ENCODE data around the gene ZNG1F. TPM values are rescaled to one million over a fixed set of nuclear protein-coding genes. Genes with fewer than 3 reads are reported as not detected.
"Not testable (repeated sequence)": the region's sequence is repeated elsewhere in the genome, so short reads cannot be mapped to it uniquely, and the experiment has no call there.

ZNG1F gene
- total RNA-seq, 2 experiments from 2014 or later, result 7.3 to 11.8 TPM

- DNase-seq; CTCF ChIA-PET; H3K4me1 Mint-ChIP-seq; H3K4me3 Mint-ChIP-seq; H3K27ac Mint-ChIP-seq; POLR2A ChIA-PET; H3K36me3 Mint-ChIP-seq (ENCODE audit: low read depth); H3K27me3 Mint-ChIP-seq; H3K9me3 Mint-ChIP-seq (ENCODE audit: low read depth); ATAC-seq; intact Hi-C loops (cut with DNase I, micrococcal nuclease): not testable (repeated sequence)
Observed at GRCh38 chr9:41150116-41150515, 39.0 kb downstream of the ZNG1F start.

- DNase-seq; H3K27ac Mint-ChIP-seq; CTCF ChIA-PET; intact Hi-C loops (cut with DNase I, micrococcal nuclease); H3K27me3 Mint-ChIP-seq; POLR2A ChIA-PET; H3K9me3 Mint-ChIP-seq (ENCODE audit: low read depth); H3K4me3 Mint-ChIP-seq; ATAC-seq; H3K36me3 Mint-ChIP-seq (ENCODE audit: low read depth); H3K4me1 Mint-ChIP-seq: not testable (repeated sequence)
Observed at GRCh38 chr9:41141878-41142277, 47.2 kb downstream of the ZNG1F start.

- CTCF ChIA-PET; H3K9me3 Mint-ChIP-seq (ENCODE audit: low read depth); H3K4me1 Mint-ChIP-seq; DNase-seq; H3K27me3 Mint-ChIP-seq; intact Hi-C loops (cut with DNase I, micrococcal nuclease); ATAC-seq; H3K27ac Mint-ChIP-seq; H3K4me3 Mint-ChIP-seq; POLR2A ChIA-PET; H3K36me3 Mint-ChIP-seq (ENCODE audit: low read depth): not testable (repeated sequence)
Observed at GRCh38 chr9:41128581-41128980, 60.5 kb downstream of the ZNG1F start, which contains the start of gene FOXD4L6. FOXD4L6 (minus strand) TSS chr9:41128681; CDS start chr9:41128383, 298 bp downstream.

GRCh38 chr9:41126746-41127446, 62.2 kb downstream of the ZNG1F start:
- DNase-seq; H3K4me3 Mint-ChIP-seq; H3K27me3 Mint-ChIP-seq; CTCF ChIA-PET; H3K4me1 Mint-ChIP-seq; H3K9me3 Mint-ChIP-seq (ENCODE audit: low read depth); POLR2A ChIA-PET; intact Hi-C loops (cut with DNase I, micrococcal nuclease); H3K27ac Mint-ChIP-seq; H3K36me3 Mint-ChIP-seq (ENCODE audit: low read depth); ATAC-seq: not testable (repeated sequence)

GRCh38 chr9:41125936-41126335, 63.2 kb downstream of the ZNG1F start:
- DNase-seq, result not testable (repeated sequence)

DNA sequence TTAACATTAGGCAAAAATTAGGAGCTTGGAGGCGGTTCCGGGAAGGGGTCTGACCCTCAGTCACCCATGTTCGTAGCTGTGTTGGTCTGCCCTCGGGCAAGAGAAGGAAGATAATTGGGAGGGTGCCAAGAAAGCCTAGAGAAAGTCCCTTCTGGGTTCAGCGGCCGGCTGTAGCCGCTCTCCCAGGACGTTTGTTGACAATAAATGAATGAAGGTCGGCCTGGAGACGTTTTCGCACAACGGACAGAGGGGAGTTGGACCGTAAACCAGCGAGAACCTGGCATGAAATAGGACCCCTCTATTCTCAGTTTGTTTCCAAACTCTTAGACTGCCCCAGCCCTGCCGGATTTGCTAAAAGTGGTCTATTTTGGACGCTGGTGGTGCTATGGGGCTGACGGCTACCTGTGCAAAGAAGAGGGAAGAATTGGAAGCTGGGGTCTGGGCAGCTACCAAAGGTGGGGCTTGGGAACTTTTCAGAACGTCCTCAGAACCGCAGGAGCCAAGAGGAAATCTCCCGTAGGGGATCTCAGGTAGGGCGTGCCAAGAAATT, 63.9 kb downstream of the ZNG1F start:
- H3K27ac Mint-ChIP-seq; POLR2A ChIA-PET; DNase-seq; H3K9me3 Mint-ChIP-seq (ENCODE audit: low read depth); intact Hi-C loops (cut with DNase I, micrococcal nuclease); H3K4me1 Mint-ChIP-seq; H3K27me3 Mint-ChIP-seq; ATAC-seq; CTCF ChIA-PET; H3K4me3 Mint-ChIP-seq; H3K36me3 Mint-ChIP-seq (ENCODE audit: low read depth): not testable (repeated sequence)

More at GRCh38 chr9:41125936-41126335, 63.2 kb downstream of the ZNG1F start:
- H3K36me3 Mint-ChIP-seq (ENCODE audit: low read depth); CTCF ChIA-PET; H3K4me3 Mint-ChIP-seq; ATAC-seq; H3K9me3 Mint-ChIP-seq (ENCODE audit: low read depth); H3K4me1 Mint-ChIP-seq; POLR2A ChIA-PET; H3K27ac Mint-ChIP-seq; H3K27me3 Mint-ChIP-seq; intact Hi-C loops (cut with DNase I, micrococcal nuclease): not testable (repeated sequence)

- H3K27me3 Mint-ChIP-seq; H3K4me1 Mint-ChIP-seq; CTCF ChIA-PET; ATAC-seq; H3K27ac Mint-ChIP-seq; H3K9me3 Mint-ChIP-seq (ENCODE audit: low read depth); POLR2A ChIA-PET; intact Hi-C loops (cut with DNase I, micrococcal nuclease); H3K36me3 Mint-ChIP-seq (ENCODE audit: low read depth); H3K4me3 Mint-ChIP-seq: not testable (repeated sequence)
- peak; percentile 4 for DNase-seq
Observed at GRCh38 chr9:41124250-41125108, 64.6 kb downstream of the ZNG1F start.

GRCh38 chr9:41123812-41124211, 65.3 kb downstream of the ZNG1F start:
- H3K9me3 Mint-ChIP-seq (ENCODE audit: low read depth); H3K4me3 Mint-ChIP-seq; ATAC-seq; POLR2A ChIA-PET; intact Hi-C loops (cut with DNase I, micrococcal nuclease); H3K27me3 Mint-ChIP-seq; H3K4me1 Mint-ChIP-seq; CTCF ChIA-PET; H3K27ac Mint-ChIP-seq; H3K36me3 Mint-ChIP-seq (ENCODE audit: low read depth): not testable (repeated sequence)
- peak; percentile 2 for DNase-seq

- DNase-seq; H3K9me3 Mint-ChIP-seq (ENCODE audit: low read depth); POLR2A ChIA-PET; H3K27me3 Mint-ChIP-seq; ATAC-seq; intact Hi-C loops (cut with DNase I, micrococcal nuclease); CTCF ChIA-PET; H3K4me1 Mint-ChIP-seq; H3K36me3 Mint-ChIP-seq (ENCODE audit: low read depth); H3K4me3 Mint-ChIP-seq; H3K27ac Mint-ChIP-seq: not testable (repeated sequence)
Observed at GRCh38 chr9:41123396-41123795, 65.7 kb downstream of the ZNG1F start.

- ATAC-seq; CTCF ChIA-PET; H3K27me3 Mint-ChIP-seq; POLR2A ChIA-PET; H3K36me3 Mint-ChIP-seq (ENCODE audit: low read depth); H3K9me3 Mint-ChIP-seq (ENCODE audit: low read depth); intact Hi-C loops (cut with DNase I, micrococcal nuclease); H3K4me1 Mint-ChIP-seq; H3K4me3 Mint-ChIP-seq; DNase-seq; H3K27ac Mint-ChIP-seq: not testable (repeated sequence)
Observed at GRCh38 chr9:41120696-41121095, 68.4 kb downstream of the ZNG1F start.

DNA sequence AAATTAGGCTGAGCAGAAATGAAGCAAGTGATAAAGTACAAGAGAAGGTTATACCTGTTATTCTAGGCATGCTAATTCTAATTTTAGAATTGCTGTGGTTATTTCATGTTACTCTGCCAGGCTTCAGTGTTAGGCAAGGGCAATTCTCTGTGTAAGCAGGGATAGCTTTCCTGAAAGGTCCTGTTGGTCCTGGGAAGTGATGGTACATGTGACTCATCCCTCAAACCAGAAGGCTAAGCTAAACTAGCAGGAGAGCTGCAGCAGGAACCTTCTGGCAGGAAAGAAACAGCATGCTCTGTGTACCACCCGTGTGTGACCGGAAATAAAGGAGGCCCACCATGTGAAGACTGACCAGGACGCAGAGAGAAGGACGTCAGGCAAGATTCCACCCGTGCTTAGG, 69.4 kb downstream of the ZNG1F start:
- H3K36me3 Mint-ChIP-seq (ENCODE audit: low read depth); ATAC-seq; H3K4me1 Mint-ChIP-seq: not testable (repeated sequence)

DNA sequence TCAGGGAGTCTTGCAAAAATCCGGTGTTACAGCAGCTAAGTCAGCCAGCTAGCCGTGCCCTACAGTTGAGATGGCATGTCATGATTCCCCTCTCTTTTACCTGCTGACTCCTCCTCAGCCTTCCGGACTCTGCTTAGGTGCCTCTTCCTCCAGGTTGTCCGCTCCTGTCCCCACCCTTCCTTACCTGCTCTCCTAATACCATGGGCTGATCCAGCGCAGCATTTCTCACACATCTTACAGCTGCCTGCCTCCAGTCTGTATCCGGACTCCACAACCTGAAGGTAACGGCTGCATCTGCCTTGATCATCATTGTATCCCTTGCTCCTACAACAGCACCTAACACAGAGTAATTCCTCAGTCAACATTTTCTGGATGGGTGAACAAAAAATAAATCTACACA, 69.8 kb downstream of the ZNG1F start:
- H3K9me3 Mint-ChIP-seq (ENCODE audit: low read depth); H3K4me1 Mint-ChIP-seq; H3K27me3 Mint-ChIP-seq; H3K4me3 Mint-ChIP-seq; CTCF ChIA-PET; POLR2A ChIA-PET; H3K27ac Mint-ChIP-seq; DNase-seq; intact Hi-C loops (cut with DNase I, micrococcal nuclease); H3K36me3 Mint-ChIP-seq (ENCODE audit: low read depth): not testable (repeated sequence)
- peak; percentile 21 for ATAC-seq

More for the DNA sequence above, 69.4 kb downstream of the ZNG1F start:
- H3K27ac Mint-ChIP-seq; H3K9me3 Mint-ChIP-seq (ENCODE audit: low read depth); H3K4me3 Mint-ChIP-seq; POLR2A ChIA-PET; DNase-seq; intact Hi-C loops (cut with DNase I, micrococcal nuclease); H3K27me3 Mint-ChIP-seq; CTCF ChIA-PET: not testable (repeated sequence)
